Central memory CD8-positive, alpha-beta T cell (primary cell): ENCODE results near the gene FCN2.

ENCODE experiments used
- ATAC-seq: fragments of 150-1000 bp; cut with Tn5 transposase; replicated peaks from 2 replicates; pipeline ENCODE4 v1.10.0; 2022; ENCODE audit warnings: mild to moderate bottlenecking, moderate FRiP score, moderate number of reproducible peaks; ENCODE audit not compliant: poor library complexity, severe bottlenecking; ENCODE audit errors: extremely low read depth
- DNase-seq, 2 donors: peaks; one replicate each; pipeline ENCODE4 v3.0.0; 2021; ENCODE audit warnings: low spot score in 2 of 2
- H3K27ac Mint-ChIP-seq: one replicate; pipeline ENCODE4 v1.8.0; 2022; ENCODE audit warnings: low read depth, mild to moderate bottlenecking, moderate library complexity, mixed read lengths
- H3K27me3 Mint-ChIP-seq: one replicate; pipeline ENCODE4 v1.8.0; 2022; ENCODE audit warnings: mixed read lengths
- H3K36me3 Mint-ChIP-seq: one replicate; pipeline ENCODE4 v1.8.0; 2022; ENCODE audit warnings: mild to moderate bottlenecking, moderate library complexity, mixed read lengths; ENCODE audit not compliant: insufficient read depth
- H3K4me1 Mint-ChIP-seq: one replicate; pipeline ENCODE4 v1.8.0; 2022; ENCODE audit warnings: mixed read lengths
- H3K4me3 Mint-ChIP-seq: one replicate; pipeline ENCODE4 v1.8.0; 2022; ENCODE audit warnings: mild to moderate bottlenecking, moderate library complexity, mixed read lengths
- H3K9me3 Mint-ChIP-seq: one replicate; pipeline ENCODE4 v1.8.0; 2022; ENCODE audit warnings: mixed read lengths

Gene FCN2

DNA sequence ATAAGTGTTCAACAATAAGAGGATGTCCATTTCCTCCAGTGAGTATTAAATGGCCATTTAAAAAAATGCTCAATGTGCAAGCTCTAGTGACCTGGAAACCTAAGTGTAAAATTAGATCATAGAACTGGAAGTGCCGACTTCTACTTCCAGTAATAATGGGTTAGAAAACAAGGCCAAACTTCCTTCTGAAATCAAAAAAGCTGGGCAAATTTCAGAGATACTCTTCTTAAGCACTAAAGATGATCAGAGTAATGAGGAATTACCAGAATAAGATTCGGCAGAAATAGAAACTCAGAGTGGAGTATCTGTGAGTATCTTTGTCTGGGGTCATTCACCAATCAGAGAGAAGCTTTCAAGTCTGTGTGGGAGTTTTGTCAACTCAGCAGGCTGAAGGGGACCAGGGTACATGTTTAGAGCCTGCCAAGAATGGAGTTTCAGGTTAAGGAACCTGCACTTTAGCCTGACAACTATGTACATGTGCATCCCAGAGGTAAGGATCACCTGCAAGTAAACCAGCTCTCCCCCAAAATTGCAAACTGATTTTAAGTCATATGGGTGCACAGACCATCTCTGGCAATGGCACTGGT lies 17.1 kb downstream of the FCN2 start:
- Mint-ChIP-seq H3K36me3 (no peaks in the 10 kb centered on the region), H3K4me1 (no peaks in the 10 kb centered on the region), H3K9me3 (peaks cover 10% of the 10 kb centered on the region), H3K27me3 (peaks cover 46% of the 10 kb centered on the region), H3K4me3 (no peak overlapping the region), H3K27ac (no peak overlapping the region)
- DNase-seq, result no peak
- ATAC-seq, result no peak

DNA sequence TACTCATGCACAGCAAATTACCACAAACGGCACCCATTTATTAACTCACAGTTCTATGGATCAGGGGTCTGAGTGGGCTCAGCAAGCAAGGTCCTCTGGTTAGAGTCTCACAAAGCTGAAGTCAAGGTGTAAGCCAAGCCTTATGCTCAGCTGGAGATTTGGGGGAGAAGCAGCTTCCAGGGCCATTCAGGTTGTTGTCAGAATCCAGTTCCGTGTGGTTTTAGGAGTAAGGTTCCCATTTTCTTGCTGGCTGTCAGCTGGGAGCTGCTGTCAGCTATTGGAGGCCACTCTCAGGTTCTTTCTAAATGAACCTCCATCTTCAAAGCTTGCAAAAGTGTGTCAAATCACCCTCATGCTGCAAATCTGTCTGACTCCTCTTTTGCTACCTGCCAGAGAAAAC lies 17.7 kb downstream of the FCN2 start:
- H3K27me3 Mint-ChIP-seq, result peaks cover 46% of the 10 kb centered on the region
- peaks cover 10% of the 10 kb centered on the region for H3K9me3 Mint-ChIP-seq
- no peak overlapping the region for H3K27ac Mint-ChIP-seq
- ATAC-seq (no peak), DNase-seq (peak in 1 of 2 donors; percentile 11)
- no peaks in the 10 kb centered on the region for H3K4me1 Mint-ChIP-seq
- H3K36me3 Mint-ChIP-seq, result no peaks in the 10 kb centered on the region
- no peak overlapping the region for H3K4me3 Mint-ChIP-seq

DNA sequence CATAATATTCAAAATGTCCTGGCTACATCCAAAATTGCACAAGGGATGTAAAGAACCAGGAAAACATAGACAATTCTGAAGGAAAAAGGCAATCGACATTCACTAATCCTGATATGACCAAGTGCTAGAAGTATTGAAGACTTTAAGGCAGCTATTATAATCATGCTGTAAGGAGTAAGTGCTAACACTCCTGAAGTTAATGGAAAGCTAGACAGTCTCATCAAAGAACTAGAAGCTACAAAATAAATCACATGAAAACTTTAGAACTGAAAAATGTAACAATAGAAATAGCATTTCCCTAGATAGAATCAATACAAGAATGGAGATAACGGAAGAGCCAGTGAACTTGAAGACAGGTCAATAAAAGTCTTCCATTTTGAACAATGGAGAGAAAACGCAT lies 18.6 kb downstream of the FCN2 start:
- Mint-ChIP-seq H3K9me3 (peaks cover 10% of the 10 kb centered on the region), H3K36me3 (no peaks in the 10 kb centered on the region), H3K27me3 (peaks cover 46% of the 10 kb centered on the region), H3K4me3 (no peak overlapping the region), H3K4me1 (no peaks in the 10 kb centered on the region), H3K27ac (no peak overlapping the region)
- no peak for DNase-seq
- no peak for ATAC-seq

- Mint-ChIP-seq H3K4me3 (no peak overlapping the region), H3K9me3 (peaks cover 10% of the 10 kb centered on the region)
- no peak for DNase-seq
These were observed 19.2 kb downstream of the FCN2 start for GRCh38 chr9:134899818-134900217.

DNA sequence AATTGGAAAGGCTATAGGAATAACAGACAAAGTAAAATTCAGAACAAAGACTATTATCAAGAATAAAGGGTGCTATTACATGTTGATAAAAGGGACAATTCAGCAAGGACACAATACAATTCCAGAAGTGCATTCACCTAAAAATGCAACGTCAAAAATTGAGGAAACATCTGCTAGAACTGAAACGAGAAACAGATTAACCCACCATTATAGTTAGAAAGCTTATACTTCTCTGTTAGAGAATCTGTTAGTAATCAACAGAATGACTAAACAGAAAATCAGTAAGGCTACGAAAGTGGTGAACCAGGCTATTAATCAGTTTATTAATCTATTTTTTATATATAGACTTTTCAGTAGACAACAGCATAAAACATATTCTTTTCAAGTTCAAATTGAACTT lies 22.3 kb downstream of the FCN2 start:
- ATAC-seq (no peak), DNase-seq (no peak)
- peaks cover 47% of the 10 kb centered on the region for H3K27me3 Mint-ChIP-seq
- peaks cover 10% of the 10 kb centered on the region for H3K9me3 Mint-ChIP-seq
- H3K4me1 Mint-ChIP-seq, result no peaks in the 10 kb centered on the region
- H3K4me3 Mint-ChIP-seq, result no peak overlapping the region
- no peak overlapping the region for H3K27ac Mint-ChIP-seq
- H3K36me3 Mint-ChIP-seq, result no peaks in the 10 kb centered on the region

More at GRCh38 chr9:134899818-134900217, 19.2 kb downstream of the FCN2 start:
- Mint-ChIP-seq H3K27me3 (peaks cover 50% of the 10 kb centered on the region), H3K27ac (no peak overlapping the region), H3K4me1 (no peaks in the 10 kb centered on the region), H3K36me3 (no peaks in the 10 kb centered on the region)
- ATAC-seq, result no peak

- Mint-ChIP-seq H3K36me3 (peaks cover 3% of the 10 kb centered on the region), H3K4me3 (no peak overlapping the region), H3K27ac (no peak overlapping the region), H3K9me3 (no peaks in the 10 kb centered on the region), H3K4me1 (no peaks in the 10 kb centered on the region), H3K27me3 (peaks cover 55% of the 10 kb centered on the region)
- DNase-seq, result no peak
- no peak for ATAC-seq
These were observed 28.1 kb downstream of the FCN2 start for GRCh38 chr9:134908524-134909309.

- H3K36me3 Mint-ChIP-seq, result peaks cover 3% of the 10 kb centered on the region
- ATAC-seq, result no peak
These were observed 29.2 kb downstream of the FCN2 start for GRCh38 chr9:134909511-134910481.

GRCh38 chr9:134912126-134912840 lies 31.7 kb downstream of the FCN2 start:
- no peaks in the 10 kb centered on the region for H3K4me1 Mint-ChIP-seq
- peaks cover 3% of the 10 kb centered on the region for H3K36me3 Mint-ChIP-seq
- H3K4me3 Mint-ChIP-seq, result no peak overlapping the region
- ATAC-seq (no peak), DNase-seq (no peak)
- no peak overlapping the region for H3K27ac Mint-ChIP-seq
- no peaks in the 10 kb centered on the region for H3K9me3 Mint-ChIP-seq
- H3K27me3 Mint-ChIP-seq, result peaks cover 58% of the 10 kb centered on the region

More at GRCh38 chr9:134909511-134910481, 29.2 kb downstream of the FCN2 start:
- DNase-seq, result no peak
- H3K9me3 Mint-ChIP-seq, result no peaks in the 10 kb centered on the region
- H3K4me1 Mint-ChIP-seq, result no peaks in the 10 kb centered on the region
- H3K4me3 Mint-ChIP-seq, result no peak overlapping the region
- peaks cover 51% of the 10 kb centered on the region for H3K27me3 Mint-ChIP-seq
- no peak overlapping the region for H3K27ac Mint-ChIP-seq

DNA sequence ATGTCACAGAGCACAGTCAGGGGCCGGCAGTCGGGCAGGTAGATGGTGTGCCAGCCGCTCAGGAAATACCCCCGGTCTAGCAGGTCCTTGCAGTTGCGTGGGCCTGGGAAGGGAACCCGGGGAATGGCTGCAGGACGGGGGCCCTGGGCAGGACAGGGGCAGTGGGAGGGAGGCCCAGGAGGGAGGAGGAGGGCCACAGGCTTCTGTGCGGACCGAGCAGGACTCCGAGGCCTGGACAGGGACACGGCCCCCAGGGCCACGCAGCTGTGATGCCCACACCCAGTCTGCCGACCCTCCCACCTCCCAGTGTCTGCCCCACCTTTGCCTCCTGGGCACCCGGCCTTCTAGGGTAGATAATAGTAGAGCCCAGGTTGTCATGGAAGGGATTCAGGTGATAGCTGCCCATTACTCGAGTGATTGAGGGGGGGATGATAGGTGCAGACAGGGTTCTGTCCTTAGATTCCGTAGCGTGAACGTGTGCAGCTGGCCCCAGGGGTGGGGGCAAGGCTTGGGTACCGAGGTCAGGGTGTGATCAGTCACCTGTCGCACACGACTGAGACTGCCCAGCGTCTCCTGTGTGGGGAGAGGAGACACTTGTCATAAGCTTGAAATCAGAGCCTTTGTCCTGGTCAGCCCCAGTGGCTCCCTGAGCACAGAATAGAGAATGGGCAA lies 32.6 kb downstream of the FCN2 start:
- Mint-ChIP-seq H3K4me3 (no peak overlapping the region), H3K27ac (no peak overlapping the region), H3K27me3 (peaks cover 60% of the 10 kb centered on the region), H3K4me1 (no peaks in the 10 kb centered on the region), H3K9me3 (no peaks in the 10 kb centered on the region), H3K36me3 (peaks cover 6% of the 10 kb centered on the region)
- ATAC-seq (no peak), DNase-seq (no peak)

GRCh38 chr9:134913713-134914500 lies 33.3 kb downstream of the FCN2 start:
- DNase-seq (no peak), ATAC-seq (no peak)
- H3K4me3 Mint-ChIP-seq, result no peak overlapping the region
- H3K4me1 Mint-ChIP-seq, result no peaks in the 10 kb centered on the region
- no peak overlapping the region for H3K27ac Mint-ChIP-seq
- H3K27me3 Mint-ChIP-seq, result peaks cover 67% of the 10 kb centered on the region
- H3K36me3 Mint-ChIP-seq, result peaks cover 7% of the 10 kb centered on the region
- no peaks in the 10 kb centered on the region for H3K9me3 Mint-ChIP-seq

DNA sequence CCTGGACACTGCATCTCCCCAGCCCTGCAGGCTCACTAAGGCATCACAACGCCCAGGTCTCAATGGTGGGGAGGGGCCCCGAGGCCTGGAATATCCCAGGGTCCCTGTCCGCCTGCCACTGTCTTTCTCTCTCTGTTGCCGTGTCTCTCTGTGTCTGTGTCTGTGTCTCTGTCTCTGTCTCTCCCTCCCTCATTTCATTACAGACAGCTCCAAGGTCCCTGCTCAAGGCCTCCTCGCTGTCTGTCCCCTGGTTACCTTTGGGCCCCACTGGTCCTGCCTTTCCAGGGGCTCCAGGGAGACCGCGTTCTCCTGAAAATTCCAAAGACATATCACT lies 33.9 kb downstream of the FCN2 start:
- H3K27me3 Mint-ChIP-seq, result peaks cover 66% of the 10 kb centered on the region
- H3K9me3 Mint-ChIP-seq, result peaks cover under 1% of the 10 kb centered on the region
- no peak for DNase-seq
- H3K36me3 Mint-ChIP-seq, result peaks cover 7% of the 10 kb centered on the region
- no peak overlapping the region for H3K27ac Mint-ChIP-seq
- no peaks in the 10 kb centered on the region for H3K4me1 Mint-ChIP-seq
- no peak overlapping the region for H3K4me3 Mint-ChIP-seq
- ATAC-seq, result no peak
